DOHH2 (cell line): Measurements from ENCODE around the gene HIVEP1.

Source experiments
- H3F3A ChIP-seq: fragments of 200-600 bp; sonication (generic), shearing (Covaris generic); 2 replicates; pipeline ENCODE4 v1.6.0; 2016; ENCODE audit warnings: antibody characterized with exemption, mild to moderate bottlenecking; ENCODE audit not compliant: control insufficient read depth, insufficient read depth
- H3K27ac ChIP-seq: fragments of 200-600 bp; sonication (generic); 2 replicates; pipeline ENCODE4 v1.5.1; 2014; ENCODE audit warnings: low read depth, mild to moderate bottlenecking, low read length, moderate library complexity
- H3K27me3 ChIP-seq: fragments of 200-600 bp; sonication (generic); 2 replicates; pipeline ENCODE4 v1.6.1; 2014; ENCODE audit warnings: mild to moderate bottlenecking, low read length, mixed read lengths; ENCODE audit not compliant: control insufficient read depth
- H3K36me3 ChIP-seq: fragments of 200-600 bp; sonication (generic); 2 replicates; pipeline ENCODE4 v1.6.1; 2014; ENCODE audit warnings: mild to moderate bottlenecking, low read length, moderate library complexity, mixed read lengths; ENCODE audit not compliant: control insufficient read depth
- H3K4me1 ChIP-seq: fragments of 200-600 bp; sonication (generic); 2 replicates; pipeline ENCODE4 v1.6.1; 2014; ENCODE audit warnings: mild to moderate bottlenecking, low read length, mixed read lengths; ENCODE audit not compliant: control insufficient read depth
- H3K4me2 ChIP-seq: fragments of 200-600 bp; sonication (generic); 2 replicates; pipeline ENCODE4 v1.6.0; 2014; ENCODE audit warnings: mild to moderate bottlenecking, low read length, moderate library complexity
- H3K4me3 ChIP-seq: fragments of 200-600 bp; sonication (generic); 2 replicates; pipeline ENCODE4 v1.5.1; 2014; ENCODE audit warnings: mild to moderate bottlenecking, low read length, mixed read lengths
- H3K79me2 ChIP-seq: fragments of 200-600 bp; sonication (generic); 2 replicates; pipeline ENCODE4 v1.6.1; 2014; ENCODE audit warnings: mild to moderate bottlenecking, low read length, mixed read lengths; ENCODE audit not compliant: control insufficient read depth
- H3K9me2 ChIP-seq: fragments of 200-600 bp; sonication (generic); replicated peaks from 2 replicates; pipeline ENCODE4 v1.6.1; 2014; ENCODE audit warnings: mild to moderate bottlenecking, low read length, mixed read lengths; ENCODE audit not compliant: control insufficient read depth
- H3K9me3 ChIP-seq: fragments of 200-600 bp; sonication (generic); 2 replicates; pipeline ENCODE4 v1.6.1; 2014; ENCODE audit warnings: antibody characterized with exemption, low read length, mixed read lengths; ENCODE audit not compliant: control insufficient read depth, insufficient read depth
- H4K20me1 ChIP-seq: fragments of 200-600 bp; sonication (generic); 2 replicates; pipeline ENCODE4 v1.6.0; 2014; ENCODE audit warnings: low read depth, mild to moderate bottlenecking, antibody characterized with exemption, low read length, moderate library complexity; ENCODE audit not compliant: control insufficient read depth, insufficient read depth
- EZH2phosphoT487 ChIP-seq: fragments of 200-600 bp; sonication (generic); IDR thresholded peaks from 2 replicates; pipeline ENCODE4 v1.6.1; 2017; ENCODE audit warnings: borderline replicate concordance, mild to moderate bottlenecking, antibody characterized with exemption, low read length, moderate library complexity, mixed read lengths
- TF ChIP-seq, protein P1 (sequence below): fragments of 200-600 bp; sonication (generic); IDR thresholded peaks from one replicate; pipeline ENCODE4 v1.5.1; 2014; ENCODE audit warnings: antibody characterized with exemption, mild to moderate bottlenecking, low read depth, low read length; ENCODE audit not compliant: poor library complexity, severe bottlenecking

HIVEP1 gene

DNA sequence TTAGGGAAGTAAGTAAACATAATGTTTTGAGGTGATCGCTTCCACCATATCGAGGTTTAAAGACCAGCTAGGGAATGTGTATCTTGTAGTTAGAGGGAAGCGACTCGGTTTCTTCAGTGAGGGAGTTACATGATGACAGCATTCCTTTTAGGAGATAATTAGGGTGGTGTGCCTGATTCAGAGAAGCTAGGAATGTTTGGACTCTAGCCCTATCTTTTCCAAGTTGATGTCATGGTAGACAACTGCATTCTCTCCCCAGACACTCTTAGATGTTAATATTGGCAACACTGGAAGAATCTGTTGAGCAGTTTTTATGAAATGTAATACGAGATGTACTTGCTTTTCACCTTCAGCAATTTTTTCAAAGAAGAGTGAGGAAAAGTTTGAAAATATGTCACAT, 12.9 kb upstream of the HIVEP1 start:
- no peaks in the 10 kb centered on the region for H3K9me2 ChIP-seq
- H3K4me3 ChIP-seq: no peak overlapping the region
- H3K4me2 ChIP-seq: no peak overlapping the region
- no peaks in the 10 kb centered on the region for H4K20me1 ChIP-seq
- no peak for TF ChIP-seq EZH2phosphoT487
- TF ChIP-seq, protein P1, sequence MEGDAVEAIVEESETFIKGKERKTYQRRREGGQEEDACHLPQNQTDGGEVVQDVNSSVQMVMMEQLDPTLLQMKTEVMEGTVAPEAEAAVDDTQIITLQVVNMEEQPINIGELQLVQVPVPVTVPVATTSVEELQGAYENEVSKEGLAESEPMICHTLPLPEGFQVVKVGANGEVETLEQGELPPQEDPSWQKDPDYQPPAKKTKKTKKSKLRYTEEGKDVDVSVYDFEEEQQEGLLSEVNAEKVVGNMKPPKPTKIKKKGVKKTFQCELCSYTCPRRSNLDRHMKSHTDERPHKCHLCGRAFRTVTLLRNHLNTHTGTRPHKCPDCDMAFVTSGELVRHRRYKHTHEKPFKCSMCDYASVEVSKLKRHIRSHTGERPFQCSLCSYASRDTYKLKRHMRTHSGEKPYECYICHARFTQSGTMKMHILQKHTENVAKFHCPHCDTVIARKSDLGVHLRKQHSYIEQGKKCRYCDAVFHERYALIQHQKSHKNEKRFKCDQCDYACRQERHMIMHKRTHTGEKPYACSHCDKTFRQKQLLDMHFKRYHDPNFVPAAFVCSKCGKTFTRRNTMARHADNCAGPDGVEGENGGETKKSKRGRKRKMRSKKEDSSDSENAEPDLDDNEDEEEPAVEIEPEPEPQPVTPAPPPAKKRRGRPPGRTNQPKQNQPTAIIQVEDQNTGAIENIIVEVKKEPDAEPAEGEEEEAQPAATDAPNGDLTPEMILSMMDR: no peak
- no peaks in the 10 kb centered on the region for H3K9me3 ChIP-seq
- no peaks in the 10 kb centered on the region for H3K79me2 ChIP-seq
- peaks cover 19% of the 10 kb centered on the region for H3K27me3 ChIP-seq
- H3F3A ChIP-seq: no peaks in the 10 kb centered on the region
- H3K36me3 ChIP-seq: no peaks in the 10 kb centered on the region
- no peaks in the 10 kb centered on the region for H3K4me1 ChIP-seq
- no peak overlapping the region for H3K27ac ChIP-seq

DNA sequence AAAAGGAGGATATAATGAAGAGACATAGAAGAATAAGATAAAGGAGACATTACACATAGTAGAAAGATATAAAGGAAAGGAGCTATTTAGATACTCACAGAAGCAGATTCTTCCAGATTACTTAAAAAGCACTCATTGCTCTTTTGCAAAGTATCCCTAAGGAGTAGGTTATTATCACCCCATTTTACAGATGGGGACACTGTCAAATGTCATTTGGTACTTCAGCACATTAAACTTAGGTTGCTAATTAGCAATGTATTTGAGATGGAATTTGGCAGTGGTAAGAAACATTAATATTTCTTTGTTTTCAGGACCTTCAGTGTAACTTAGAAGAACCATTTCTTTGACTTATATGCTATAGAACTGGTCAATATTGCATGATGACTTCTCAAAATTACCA, 11.9 kb upstream of the HIVEP1 start:
- no peaks in the 10 kb centered on the region for H3F3A ChIP-seq
- no peaks in the 10 kb centered on the region for H3K9me2 ChIP-seq
- H3K4me2 ChIP-seq: no peak overlapping the region
- no peak overlapping the region for H3K27ac ChIP-seq
- no peaks in the 10 kb centered on the region for H3K79me2 ChIP-seq
- H3K9me3 ChIP-seq: no peaks in the 10 kb centered on the region
- no peaks in the 10 kb centered on the region for H4K20me1 ChIP-seq
- no peak for TF ChIP-seq EZH2phosphoT487
- TF ChIP-seq, protein P1: no peak
- no peak overlapping the region for H3K4me3 ChIP-seq
- H3K4me1 ChIP-seq: no peaks in the 10 kb centered on the region
- H3K27me3 ChIP-seq: peaks cover 19% of the 10 kb centered on the region
- no peaks in the 10 kb centered on the region for H3K36me3 ChIP-seq

DNA sequence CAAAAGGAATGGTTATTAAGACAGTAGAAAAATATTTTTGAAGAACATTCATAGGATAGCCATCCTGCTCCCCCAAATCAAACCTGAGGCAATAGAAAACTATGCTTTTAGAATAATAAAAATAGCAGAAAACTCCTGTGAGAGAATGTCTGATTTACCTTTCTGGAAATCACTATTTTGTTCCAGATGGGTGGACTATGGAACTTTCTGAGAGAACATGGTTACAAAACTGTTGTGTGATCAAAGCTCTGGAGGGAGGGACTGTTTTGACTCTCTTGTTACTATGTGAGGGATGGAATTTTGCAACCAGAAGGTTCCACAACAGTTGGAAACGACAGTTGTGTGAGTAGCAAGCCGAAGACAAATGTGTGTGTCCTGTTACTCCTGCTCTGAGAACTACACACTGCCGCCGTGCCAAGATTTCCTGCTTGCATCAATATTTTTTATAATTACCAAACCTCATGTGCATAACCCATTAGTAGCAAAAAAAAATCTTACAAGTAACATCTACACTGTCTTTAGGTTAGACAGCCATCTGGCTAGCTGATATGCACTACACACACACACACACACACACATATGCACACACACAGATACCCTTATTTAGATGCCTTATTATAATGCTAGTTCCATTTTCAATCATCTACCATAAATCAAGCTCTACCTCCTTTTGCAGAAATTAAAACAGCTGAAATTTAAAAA, 11.0 kb upstream of the HIVEP1 start:
- H3K4me1 ChIP-seq: no peaks in the 10 kb centered on the region

More for the DNA sequence above, 11.0 kb upstream of the HIVEP1 start:
- no peaks in the 10 kb centered on the region for H3K9me2 ChIP-seq
- H3K27ac ChIP-seq: no peak overlapping the region
- TF ChIP-seq, protein P1: no peak
- no peak for TF ChIP-seq EZH2phosphoT487
- H3K9me3 ChIP-seq: no peaks in the 10 kb centered on the region
- H4K20me1 ChIP-seq: no peaks in the 10 kb centered on the region
- H3K4me2 ChIP-seq: no peak overlapping the region
- H3F3A ChIP-seq: no peaks in the 10 kb centered on the region
- H3K27me3 ChIP-seq: peaks cover 19% of the 10 kb centered on the region
- no peak overlapping the region for H3K4me3 ChIP-seq
- H3K36me3 ChIP-seq: no peaks in the 10 kb centered on the region
- no peaks in the 10 kb centered on the region for H3K79me2 ChIP-seq
